IPS-NIHi7 (cell line): ENCODE measurements around the gene PRSS23.
"Not testable (repeated sequence)": the region's sequence is repeated elsewhere in the genome, so short reads cannot be mapped to it uniquely, and the experiment has no call there.

Source experiments
- DNase-seq: peaks from one replicate; pipeline ENCODE4 v3.0.0; 2012; ENCODE audit warnings: mixed read lengths; ENCODE audit errors: extremely low spot score

The PRSS23 gene, protein sequence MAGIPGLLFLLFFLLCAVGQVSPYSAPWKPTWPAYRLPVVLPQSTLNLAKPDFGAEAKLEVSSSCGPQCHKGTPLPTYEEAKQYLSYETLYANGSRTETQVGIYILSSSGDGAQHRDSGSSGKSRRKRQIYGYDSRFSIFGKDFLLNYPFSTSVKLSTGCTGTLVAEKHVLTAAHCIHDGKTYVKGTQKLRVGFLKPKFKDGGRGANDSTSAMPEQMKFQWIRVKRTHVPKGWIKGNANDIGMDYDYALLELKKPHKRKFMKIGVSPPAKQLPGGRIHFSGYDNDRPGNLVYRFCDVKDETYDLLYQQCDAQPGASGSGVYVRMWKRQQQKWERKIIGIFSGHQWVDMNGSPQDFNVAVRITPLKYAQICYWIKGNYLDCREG

DNA sequence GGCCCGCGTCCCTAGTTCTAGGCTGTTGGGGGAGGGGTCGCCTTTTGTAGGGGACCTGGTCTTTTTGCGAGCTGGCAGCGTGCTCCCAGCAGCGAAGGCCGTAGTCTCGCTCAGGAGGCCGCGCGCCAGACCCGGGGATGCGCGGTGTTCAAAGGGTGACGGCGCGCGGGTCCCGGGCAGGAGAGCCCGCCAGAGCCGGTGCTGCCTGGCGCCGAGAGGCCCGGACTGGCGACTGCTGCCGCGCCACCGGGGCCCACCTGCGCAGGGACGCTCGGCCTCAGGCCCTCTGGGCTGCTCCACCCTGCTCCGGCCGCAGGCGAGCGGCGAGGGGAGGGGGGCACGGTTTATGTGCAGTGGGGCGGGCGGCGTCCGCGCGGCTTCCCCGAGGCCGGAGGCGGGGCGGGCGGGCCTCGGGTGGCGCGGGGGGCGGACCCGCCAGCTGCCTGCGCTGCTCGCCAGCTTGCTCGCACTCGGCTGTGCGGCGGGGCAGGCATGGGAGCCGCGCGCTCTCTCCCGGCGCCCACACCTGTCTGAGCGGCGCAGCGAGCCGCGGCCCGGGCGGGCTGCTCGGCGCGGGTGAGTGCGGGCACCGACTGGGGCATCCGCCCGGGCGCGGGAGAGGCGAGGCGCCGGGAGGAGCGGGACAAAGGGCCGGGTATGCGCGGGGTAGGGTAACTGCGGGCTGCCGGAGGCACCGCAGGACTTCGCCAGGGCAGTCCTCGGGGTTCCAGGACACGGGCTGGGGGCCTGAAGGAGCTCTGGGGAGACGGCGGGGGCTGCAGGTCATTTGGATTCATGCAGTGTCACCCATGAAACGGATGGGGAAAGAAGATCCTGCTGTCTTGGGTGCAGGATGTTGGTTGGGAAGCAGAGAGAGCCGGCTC, at the start of gene PRSS23:
TSS of gene PRSS23 (plus strand) at position 467 of the 884 bp plus-strand sequence. CDS start 7,102 bp downstream, outside the sequence.
- DNase-seq: peak; percentile 76

DNA sequence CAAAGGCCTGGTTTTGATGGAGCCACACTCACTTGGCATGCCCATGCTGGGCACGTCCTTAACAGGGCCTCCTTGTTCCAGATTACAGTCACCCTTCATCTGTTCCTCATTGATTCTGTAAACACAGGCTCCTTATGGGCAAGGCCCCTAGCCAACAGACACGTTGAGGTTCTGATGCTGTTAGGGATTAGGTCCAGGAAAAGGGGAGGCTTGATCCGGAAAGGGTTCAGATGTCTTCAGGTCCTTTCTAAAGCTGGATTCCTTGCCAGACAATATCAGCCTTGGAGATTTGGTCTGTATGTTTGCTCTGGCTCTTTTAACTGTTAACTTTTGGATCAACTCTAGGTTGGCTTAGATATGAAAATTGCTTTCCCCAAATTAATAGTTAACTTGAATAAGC, 46.9 kb upstream of the PRSS23 start:
- no peak for DNase-seq

DNA sequence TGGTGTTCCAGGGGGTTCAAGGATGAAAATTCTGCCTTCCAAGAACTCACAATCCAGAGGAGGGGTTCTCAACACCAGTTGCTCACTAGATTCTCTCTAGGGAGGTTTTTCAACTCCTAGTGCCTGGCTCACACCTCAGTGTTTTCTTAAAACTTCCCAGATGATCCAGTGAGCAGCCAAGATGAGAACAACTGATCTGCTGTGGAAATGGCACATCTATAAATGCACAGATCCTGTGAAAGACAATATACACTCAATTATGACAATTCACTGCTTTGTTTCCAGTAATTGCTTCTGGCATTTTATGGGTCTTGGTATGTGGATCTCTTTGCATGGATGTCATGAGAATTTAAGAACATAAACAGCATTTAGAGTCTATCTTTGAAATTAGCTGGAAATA, 45.2 kb upstream of the PRSS23 start:
- no peak for DNase-seq

DNA sequence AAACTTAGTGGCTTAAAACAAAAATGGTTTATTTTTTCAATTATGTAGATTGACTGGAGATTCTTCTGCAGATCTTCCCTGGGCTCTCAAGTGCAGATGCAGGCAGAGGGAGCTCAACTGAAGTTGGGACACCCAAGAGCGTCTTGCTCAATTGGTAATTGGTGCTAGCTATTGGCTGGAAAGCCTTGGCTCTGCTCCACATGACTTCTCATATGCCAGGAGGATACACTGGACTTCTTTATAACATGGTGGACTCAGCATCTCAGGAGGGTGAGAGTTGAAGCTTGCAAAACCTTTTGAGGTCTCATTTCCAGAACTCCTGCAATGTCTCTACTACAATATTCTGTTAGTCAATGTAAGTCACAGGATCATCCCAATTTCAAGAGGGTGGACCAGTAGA, 42.2 kb upstream of the PRSS23 start:
- no peak for DNase-seq

DNA sequence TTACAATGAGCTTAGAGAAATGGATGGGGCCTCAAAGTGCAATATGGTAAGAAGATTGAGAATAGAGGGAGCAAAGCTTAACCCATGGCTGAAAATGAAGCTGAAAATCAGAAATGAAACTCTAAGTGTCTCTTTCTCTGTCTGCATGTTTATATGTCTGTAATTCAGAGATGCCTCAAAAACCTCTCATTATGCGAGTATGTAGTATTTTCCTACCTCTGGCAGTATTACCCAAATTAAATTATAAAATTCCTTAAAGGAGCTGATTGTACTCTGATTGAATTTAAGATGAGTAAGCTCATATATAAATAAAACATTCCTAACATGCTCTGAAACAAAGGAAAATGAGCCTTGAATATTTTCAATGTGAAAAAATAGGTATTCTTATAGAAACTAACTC, 39.8 kb upstream of the PRSS23 start:
- no peak for DNase-seq

DNA sequence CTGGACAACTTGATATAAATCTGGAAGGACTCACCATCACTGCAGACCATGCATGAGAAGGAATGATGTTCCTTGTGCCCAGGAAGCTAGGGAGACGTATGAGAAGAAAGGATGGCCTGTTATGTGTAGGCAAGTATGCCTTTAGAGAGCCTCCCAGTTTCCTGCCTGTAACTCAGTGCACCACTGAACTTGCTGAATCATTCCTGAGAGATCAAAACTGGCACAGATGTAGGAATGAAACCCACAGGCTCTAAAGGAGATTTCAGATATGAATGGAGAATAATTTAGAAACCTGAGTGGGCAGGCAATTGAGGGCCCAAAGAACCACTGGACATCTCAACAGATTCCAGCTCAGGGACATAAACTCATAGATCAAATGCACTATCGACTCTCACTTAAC, 38.4 kb upstream of the PRSS23 start:
- DNase-seq: no peak

DNA sequence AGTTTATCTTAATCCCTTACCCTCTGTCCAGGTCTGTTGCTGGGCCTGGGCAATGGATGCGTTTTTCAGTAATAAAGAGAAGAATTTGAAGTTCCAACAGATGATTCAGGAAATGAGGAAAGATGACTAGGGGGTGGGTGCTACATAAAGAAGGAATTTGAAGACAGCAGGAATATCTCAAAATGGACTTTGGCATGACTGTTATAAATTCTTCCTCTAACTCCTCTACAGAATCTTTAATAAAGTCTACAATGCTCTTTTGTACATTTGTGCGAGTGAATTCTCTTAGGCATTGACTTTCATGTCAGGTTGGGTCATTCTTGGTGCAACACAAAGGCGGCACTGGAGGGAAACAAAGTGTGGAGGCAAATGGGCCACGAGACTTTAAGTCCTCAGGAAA, 35.1 kb upstream of the PRSS23 start:
- no peak for DNase-seq

DNA sequence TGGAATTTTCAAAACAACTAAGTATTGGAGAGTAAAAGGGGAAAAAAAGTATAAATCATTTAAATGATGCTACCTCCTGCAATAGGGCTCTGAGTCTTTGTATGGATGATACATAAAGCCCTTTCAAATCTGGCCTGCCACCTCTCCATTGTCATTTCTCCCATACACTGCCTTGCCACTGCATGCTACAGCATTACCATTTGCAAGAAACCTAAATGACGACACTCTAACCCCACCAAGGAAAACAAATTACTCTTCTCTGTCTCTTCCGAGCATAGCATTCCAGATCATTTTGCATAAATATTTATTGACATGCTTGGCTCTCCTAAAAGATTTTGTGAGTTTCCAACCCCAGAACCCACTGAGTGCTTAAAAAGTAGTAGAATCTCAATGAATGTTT, 34.5 kb upstream of the PRSS23 start:
- no peak for DNase-seq

DNA sequence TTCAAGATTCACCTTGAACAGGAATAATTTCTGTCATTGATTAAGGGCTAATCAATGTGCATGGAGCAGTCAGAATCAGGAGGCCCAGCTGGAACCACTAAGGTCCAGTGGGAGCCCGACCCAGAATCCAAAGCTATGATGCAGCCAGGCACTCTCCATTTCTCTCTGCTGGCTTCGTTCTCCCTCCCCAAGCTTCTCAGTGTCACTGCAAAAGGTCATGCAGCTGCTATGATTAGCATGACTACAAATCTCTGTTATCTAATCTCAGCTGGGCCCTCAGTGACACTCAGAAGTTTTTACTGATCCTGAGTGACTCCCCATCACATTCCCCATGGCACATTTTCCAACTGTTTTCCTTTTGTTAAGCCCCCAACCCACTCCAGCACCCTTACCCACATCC, 31.1 kb upstream of the PRSS23 start:
- no peak for DNase-seq

DNA sequence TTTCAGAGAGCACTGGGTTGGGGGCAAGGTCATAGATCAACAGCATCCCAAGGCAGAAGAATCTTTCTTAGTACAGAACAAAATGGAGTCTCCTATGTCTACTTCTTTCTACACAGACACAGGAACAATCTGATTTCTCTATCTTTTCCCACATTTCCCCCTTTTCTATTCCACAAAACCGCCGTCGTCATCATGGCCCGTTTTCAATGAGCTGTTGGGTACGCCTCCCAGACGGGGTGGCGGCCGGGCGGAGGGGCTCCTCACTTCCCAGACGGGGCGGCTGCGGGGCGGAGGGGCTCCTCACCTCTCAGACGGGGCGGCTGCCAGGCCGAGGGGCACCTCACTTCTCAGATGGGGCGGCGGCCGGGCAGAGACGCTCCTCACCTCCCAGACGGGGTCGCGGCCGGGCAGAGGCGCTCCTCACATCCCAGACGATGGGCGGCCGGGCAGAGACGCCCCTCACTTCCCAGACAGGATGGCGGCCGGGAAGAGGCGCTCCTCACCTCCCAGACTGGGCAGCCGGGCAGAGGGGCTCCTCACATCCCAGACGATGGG, 29.8 kb upstream of the PRSS23 start:
- DNase-seq: not testable (repeated sequence)

DNA sequence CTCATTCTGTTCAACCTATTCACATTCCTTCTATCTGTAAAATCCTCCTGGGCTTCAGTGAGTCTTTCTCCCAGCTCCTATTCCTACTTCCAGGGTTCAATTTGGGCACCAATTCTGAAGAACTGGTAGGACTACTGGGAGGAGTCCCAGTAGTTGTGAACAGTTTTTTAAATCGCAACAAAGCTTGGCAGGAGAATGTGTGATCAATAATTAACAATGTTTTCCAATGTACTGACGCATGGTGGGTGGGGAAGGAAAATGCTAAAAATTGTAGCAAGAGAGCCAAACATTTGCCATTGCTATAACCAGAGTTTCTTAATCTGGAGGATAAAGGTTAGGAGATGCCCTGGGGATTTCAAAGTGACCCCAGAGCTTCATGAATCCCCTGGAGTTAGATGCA, 27.3 kb upstream of the PRSS23 start:
- DNase-seq: no peak

DNA sequence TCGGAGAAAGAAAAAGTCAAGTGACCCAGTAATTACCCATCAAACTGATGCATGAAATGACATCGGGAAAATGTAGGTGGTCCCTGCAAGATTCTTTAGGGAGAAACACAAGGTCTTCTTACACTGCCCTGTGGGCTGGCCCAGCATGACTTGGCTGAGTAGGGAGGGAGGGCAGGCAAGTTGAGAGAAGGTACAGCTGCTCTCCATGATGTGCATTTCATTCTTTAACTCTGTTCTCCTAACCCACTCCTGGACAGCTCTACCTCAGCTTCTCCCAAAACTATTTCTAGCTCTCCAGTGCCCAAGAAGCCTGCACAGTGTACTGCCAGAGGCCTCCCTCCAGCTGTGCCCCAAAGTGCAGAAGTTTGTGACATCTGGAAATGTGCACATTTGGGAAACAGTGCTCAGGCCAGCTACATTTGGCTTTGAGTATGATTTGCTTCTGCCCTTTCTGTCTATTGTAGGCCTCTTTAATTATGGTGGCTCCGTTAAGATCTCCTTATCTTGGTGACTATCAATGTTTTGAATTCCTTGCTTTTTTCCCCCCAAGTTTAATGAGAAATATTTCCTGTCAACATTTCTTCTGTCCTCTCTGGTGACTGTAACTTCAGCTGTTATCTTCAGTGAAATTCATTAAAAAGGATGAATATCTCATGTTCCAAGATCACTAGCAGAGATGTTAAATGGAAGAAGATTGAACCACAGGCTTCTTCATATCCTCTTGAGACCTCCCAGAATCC, 26.7 kb upstream of the PRSS23 start:
- no peak for DNase-seq

DNA sequence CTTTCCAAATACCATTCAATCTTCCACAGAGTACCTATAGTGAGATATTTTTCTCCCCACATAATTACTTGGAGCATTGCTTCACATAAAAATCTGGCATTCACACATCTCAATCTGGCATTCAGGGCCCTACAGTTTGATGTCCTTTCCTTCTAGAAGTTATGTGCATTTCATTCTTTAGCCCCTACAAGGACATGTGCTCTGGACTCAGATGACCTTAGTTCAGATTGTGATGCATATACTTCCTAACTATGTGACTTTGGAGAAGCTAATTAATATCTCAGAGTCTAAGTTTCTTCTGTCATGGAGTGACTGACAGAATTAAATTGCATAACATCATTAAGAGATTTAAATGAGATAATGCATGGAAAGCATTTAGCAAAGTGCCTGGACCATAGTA, 25.9 kb upstream of the PRSS23 start:
- DNase-seq: no peak

DNA sequence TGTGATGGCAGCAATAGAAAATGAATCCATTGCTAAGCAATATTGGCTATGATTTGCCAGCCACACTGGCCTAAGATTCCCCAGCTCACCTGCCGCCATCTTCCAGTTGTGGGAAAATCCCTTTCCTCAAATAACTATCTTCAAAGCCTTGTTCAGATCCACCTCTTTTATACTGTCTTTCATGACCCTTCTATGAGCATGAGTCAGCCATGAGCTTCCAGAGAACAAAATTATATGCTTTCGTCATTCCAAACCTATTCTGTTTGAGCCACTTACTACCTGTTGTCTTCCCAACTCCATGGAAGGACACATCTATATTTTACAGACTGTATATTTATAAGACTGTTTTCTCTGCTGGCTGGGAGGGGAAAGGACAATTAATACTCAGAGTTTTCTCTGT, 25.0 kb upstream of the PRSS23 start:
- DNase-seq: no peak

DNA sequence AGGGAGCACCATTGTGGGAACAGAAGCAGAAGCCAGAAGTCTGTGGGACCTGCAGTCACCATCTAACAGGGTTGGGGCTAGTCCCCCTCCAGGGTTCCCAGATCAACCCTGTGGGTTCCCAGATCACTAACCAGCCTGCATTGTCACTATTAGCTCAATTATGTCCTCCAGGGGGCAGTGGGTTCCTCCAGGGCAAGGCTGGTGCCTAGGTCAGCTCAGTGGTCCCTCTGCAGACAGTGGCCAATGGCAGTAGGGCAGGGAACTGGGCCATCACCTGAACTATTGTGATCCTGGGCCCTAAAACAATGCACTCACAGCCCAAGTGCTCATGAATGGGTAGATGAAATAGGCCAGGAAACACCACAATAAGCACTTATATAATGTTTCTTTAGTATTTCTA, 18.8 kb upstream of the PRSS23 start:
- peak; percentile 58 for DNase-seq

DNA sequence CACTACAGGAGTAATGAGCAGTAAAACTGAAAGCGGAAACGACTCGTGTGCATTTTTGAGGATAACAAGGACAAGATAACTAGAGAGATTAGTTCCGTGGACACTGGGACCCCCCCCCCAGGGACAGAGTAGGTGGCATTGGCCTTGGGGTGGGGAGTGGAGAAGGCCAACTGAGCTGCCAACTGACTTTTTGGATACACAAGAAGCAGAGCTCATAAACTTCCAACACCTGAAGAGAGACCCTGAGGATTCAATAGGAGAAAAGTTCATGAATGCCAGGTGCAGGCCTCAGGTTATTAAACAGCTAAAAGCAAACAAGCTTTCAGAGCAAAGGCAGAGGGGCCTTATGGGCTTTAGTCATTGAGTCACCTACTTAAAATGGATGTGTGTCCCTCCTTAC, 17.6 kb upstream of the PRSS23 start:
- DNase-seq: no peak

DNA sequence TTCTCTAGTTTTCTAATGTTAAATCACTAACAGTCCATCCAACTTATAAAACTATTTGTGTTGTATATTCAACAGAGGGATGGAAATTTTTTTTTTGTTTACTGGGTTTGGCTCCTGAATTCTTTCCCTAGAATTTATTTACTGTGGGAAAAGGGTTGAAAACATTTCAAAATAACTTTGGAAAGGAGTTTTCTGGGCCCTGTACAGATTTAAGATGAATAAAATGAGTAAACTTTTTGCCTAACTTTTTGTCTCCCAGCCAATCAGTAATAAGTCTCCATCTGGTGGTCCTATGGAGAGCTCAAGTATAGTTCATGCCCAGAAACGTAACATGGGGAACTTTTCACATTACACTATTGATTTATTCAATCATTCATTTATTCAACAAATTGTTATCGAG, 16.7 kb upstream of the PRSS23 start:
- DNase-seq: no peak

DNA sequence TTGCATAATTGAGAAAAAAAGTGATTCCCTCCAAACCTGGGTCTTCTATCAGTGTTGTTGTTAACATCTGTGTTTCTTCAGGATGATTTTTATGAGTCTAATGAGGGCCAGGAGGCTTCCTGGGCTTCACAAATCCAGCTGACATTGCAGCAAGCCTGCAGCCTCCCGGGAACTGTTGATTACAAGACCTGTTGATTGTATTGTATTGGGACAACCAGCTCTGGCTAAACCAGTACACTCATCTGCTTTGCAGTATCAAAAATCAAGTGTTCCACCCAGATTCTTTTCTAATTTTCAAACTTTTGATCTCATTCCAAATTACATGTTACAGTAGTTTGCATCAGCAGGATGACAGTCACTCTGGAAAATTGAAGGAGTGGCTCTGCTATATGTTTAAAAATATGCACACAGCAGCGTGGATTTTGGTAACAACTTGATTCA, 16.1 kb upstream of the PRSS23 start:
- no peak for DNase-seq

DNA sequence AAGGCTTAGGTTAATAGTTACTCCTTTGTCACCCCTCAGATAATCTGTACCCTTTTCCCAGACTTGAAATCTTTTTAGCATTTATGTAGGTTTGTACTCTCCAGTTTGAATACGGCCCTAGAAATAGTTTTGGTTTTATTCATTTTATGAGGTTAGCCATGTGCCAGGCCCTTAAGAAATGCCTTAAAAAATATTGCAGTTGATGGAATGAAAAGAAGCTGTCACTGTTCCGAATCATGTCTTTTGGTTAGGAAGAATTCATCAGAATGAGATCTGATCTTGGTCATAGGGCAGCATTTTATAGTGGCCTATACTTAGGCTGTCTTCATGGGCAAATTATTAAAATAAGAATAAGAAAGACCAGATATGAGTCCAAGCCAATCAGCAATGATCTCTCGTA, 14.8 kb upstream of the PRSS23 start:
- no peak for DNase-seq

DNA sequence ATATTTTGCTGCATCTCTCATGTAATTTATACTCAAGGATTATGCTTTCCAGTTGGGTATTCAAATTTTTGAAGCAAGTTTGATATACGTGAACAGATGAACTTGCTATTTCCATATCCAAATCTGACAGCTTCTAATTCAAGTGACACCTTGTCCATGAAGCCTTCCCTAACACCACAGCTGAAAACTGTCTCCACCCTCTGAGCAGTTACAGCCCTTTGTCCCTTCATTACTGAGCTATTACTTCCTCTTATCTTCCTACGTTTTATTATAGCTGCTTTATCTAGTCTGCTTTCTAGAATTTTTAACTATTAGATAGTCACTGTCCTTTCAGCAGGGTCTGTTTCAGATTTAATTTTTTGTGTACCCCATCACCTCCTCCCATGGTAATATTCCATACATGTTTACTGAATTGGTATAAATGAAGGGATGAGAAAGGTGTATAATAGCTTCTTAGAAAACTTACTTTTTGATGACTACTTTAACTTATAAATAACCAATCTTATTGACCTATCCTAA, 13.3 kb upstream of the PRSS23 start:
- DNase-seq: no peak

DNA sequence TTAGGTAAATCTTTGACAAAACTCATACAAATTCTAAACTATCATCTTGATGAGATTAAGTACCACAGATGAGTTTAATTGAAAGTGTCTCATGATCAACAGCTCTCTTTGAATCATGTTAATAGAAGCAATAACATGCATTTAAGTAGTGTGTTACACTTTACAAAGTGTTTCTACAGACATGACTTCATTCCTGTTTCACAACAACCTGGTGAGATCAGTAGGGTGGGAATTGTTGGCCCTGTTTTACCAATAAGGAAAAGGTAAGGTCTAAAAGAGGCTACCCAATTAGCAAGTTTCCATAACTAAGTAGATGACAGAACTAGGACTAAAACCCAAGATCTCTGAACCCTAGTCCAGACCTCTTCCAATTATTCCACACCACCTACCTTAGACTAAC, 12.7 kb upstream of the PRSS23 start:
- no peak for DNase-seq
